ENCODE data around the gene CDC6. TPM values are rescaled to one million over a fixed set of nuclear protein-coding genes. Genes with fewer than 3 reads are reported as not detected.

CDC6 gene
- total RNA-seq, 1 donor from 2014 or later = 18.2 TPM

DNA sequence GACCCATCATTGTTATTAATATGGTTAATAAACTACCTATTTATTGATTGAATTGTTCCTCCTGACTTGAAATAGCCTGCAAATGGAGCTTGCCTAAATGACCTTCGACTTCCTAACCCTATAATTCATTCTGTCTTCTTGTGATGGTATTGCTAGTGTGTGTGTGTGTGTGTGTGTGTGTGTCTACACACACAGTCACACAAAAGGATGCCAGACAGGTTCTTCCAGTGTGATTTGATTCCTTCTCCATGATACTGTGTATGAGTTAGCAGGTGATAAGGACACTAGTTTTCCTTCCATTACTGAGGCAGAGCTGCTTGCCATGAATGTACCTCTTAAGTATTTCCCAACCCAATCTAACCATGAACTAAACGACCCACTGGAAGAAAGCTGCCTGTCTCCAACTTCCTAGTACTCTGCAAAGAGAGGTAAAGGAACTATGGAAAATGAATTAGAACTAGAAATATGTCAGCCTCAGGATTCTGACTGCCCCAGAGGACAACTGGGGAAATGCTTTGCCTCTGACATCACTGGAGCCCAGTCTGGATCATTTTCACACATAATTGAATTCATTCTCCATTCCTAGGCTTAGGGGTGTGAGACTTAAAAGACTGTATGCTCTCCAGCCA, 3.5 kb upstream of the CDC6 start:
- no peak for DNase-seq (ENCODE audit: low spot score)
- TF ChIP-seq, protein P1, sequence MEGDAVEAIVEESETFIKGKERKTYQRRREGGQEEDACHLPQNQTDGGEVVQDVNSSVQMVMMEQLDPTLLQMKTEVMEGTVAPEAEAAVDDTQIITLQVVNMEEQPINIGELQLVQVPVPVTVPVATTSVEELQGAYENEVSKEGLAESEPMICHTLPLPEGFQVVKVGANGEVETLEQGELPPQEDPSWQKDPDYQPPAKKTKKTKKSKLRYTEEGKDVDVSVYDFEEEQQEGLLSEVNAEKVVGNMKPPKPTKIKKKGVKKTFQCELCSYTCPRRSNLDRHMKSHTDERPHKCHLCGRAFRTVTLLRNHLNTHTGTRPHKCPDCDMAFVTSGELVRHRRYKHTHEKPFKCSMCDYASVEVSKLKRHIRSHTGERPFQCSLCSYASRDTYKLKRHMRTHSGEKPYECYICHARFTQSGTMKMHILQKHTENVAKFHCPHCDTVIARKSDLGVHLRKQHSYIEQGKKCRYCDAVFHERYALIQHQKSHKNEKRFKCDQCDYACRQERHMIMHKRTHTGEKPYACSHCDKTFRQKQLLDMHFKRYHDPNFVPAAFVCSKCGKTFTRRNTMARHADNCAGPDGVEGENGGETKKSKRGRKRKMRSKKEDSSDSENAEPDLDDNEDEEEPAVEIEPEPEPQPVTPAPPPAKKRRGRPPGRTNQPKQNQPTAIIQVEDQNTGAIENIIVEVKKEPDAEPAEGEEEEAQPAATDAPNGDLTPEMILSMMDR (IDR thresholded peaks at IDR 0.05; ENCODE audit: unreplicated experiment) = no peak
- Mint-ChIP-seq H3K9me3 (ENCODE audit: unreplicated experiment) (no peaks in the 10 kb centered on the region), H3K36me3 (ENCODE audit: low read depth, unreplicated experiment) (peaks cover 14% of the 10 kb centered on the region), H3K4me1 (ENCODE audit: unreplicated experiment) (peaks cover 6% of the 10 kb centered on the region), H3K27ac (ENCODE audit: unreplicated experiment) (peak overlapping the region; percentile 5), H3K27me3 (ENCODE audit: unreplicated experiment) (peaks cover 8% of the 10 kb centered on the region), H3K4me3 (ENCODE audit: unreplicated experiment) (no peak overlapping the region)

DNA sequence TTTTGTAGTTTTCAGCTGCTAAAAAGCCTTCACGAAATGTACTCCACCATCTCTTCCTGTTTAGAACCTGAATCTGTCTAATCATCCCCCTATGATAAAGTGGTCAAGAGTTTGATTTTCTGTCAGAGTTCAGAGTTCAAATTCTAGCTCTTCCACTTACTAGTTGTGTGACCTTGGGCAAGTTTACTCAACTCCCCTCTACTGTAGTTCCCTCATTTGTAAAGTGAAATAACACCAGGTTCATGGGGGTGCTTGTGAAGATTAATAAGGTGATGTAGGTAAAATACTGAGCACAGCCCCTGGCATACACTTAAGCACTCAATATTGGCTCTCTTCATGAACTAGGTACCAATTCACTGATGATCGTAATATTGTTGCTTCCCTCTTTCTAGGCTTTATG, 1.2 kb upstream of the CDC6 start:
- TF ChIP-seq, protein P1 (IDR thresholded peaks at IDR 0.05; ENCODE audit: unreplicated experiment) = no peak
- peaks cover 6% of the 10 kb centered on the region for H3K4me1 Mint-ChIP-seq (ENCODE audit: unreplicated experiment)
- H3K4me3 Mint-ChIP-seq (ENCODE audit: unreplicated experiment) = no peak overlapping the region
- DNase-seq (ENCODE audit: low spot score) = no peak
- H3K36me3 Mint-ChIP-seq (ENCODE audit: low read depth, unreplicated experiment) = peaks cover 3% of the 10 kb centered on the region
- no peak overlapping the region for H3K27ac Mint-ChIP-seq (ENCODE audit: unreplicated experiment)
- H3K27me3 Mint-ChIP-seq (ENCODE audit: unreplicated experiment) = peaks cover 7% of the 10 kb centered on the region
- no peaks in the 10 kb centered on the region for H3K9me3 Mint-ChIP-seq (ENCODE audit: unreplicated experiment)

DNA sequence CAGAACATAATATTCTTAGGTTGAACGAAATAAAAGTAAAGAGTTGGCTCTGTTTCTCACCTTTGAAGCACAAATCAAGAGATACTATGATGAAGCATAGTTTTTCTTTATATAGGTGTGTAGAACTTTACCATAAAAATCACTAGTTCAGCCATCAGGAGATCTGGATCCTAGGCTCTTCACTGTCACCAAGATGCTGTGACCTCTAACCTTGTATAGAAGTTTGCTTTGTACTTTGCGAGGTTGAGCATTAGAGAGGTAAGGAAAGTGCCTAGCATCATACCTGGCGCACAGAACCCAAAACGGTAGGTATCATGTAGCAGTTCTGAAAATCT, 553 bp upstream of the CDC6 start:
- peak overlapping the region; percentile 82 for H3K27ac Mint-ChIP-seq (ENCODE audit: unreplicated experiment)
- peaks cover 6% of the 10 kb centered on the region for H3K4me1 Mint-ChIP-seq (ENCODE audit: unreplicated experiment)
- peak overlapping the region; percentile 95 for H3K4me3 Mint-ChIP-seq (ENCODE audit: unreplicated experiment)
- H3K36me3 Mint-ChIP-seq (ENCODE audit: low read depth, unreplicated experiment) = peaks cover 3% of the 10 kb centered on the region
- H3K27me3 Mint-ChIP-seq (ENCODE audit: unreplicated experiment) = peaks cover 7% of the 10 kb centered on the region
- DNase-seq (ENCODE audit: low spot score) = no peak
- TF ChIP-seq, protein P1 (IDR thresholded peaks at IDR 0.05; ENCODE audit: unreplicated experiment) = no peak
- no peaks in the 10 kb centered on the region for H3K9me3 Mint-ChIP-seq (ENCODE audit: unreplicated experiment)

DNA sequence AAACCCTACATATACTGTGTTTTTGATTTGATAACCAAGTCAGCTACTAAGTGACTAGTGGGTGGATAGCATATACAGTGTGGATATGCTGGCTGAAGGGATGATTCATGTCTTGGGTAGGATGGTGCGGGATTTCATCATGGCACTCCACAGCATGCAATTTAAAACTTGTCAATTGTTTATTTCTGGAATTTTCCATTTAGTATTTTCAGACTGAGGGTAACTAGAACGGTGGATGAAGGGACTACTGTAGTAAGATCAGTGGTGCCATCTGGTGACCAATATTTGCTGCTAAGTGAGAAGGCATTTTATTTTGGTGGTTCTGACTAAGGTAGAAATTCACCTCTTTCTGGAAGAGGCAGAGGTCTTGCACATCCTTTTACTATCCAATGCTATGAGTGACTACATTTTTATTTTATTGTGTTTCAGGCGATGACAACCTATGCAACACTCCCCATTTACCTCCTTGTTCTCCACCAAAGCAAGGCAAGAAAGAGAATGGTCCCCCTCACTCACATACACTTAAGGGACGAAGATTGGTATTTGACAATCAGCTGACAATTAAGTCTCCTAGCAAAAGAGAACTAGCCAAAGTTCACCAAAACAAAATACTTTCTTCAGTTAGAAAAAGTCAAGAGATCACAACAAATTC, 3.1 kb downstream of the CDC6 start:
- Mint-ChIP-seq H3K9me3 (ENCODE audit: unreplicated experiment) (no peaks in the 10 kb centered on the region), H3K36me3 (ENCODE audit: low read depth, unreplicated experiment) (peaks cover 3% of the 10 kb centered on the region), H3K27me3 (ENCODE audit: unreplicated experiment) (peaks cover 7% of the 10 kb centered on the region), H3K4me3 (ENCODE audit: unreplicated experiment) (no peak overlapping the region), H3K4me1 (ENCODE audit: unreplicated experiment) (peaks cover 10% of the 10 kb centered on the region), H3K27ac (ENCODE audit: unreplicated experiment) (no peak overlapping the region)
- DNase-seq (ENCODE audit: low spot score) = peak; percentile 48
- TF ChIP-seq, protein P1 (IDR thresholded peaks at IDR 0.05; ENCODE audit: unreplicated experiment) = peak; percentile 31

DNA sequence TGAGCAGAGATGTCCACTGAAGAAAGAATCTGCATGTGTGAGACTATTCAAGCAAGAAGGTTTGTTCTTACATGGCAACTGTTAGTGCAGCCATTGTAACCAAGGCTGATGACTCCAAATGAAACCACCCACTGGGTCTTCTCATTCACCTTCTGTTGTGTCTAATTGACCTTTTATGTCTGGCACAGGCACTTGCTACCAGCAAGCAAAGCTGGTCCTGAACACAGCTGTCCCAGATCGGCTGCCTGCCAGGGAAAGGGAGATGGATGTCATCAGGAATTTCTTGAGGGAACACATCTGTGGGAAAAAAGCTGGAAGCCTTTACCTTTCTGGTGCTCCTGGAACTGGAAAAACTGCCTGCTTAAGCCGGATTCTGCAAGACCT, 3.6 kb downstream of the CDC6 start:
- no peak for DNase-seq (ENCODE audit: low spot score)
- peaks cover 6% of the 10 kb centered on the region for H3K36me3 Mint-ChIP-seq (ENCODE audit: low read depth, unreplicated experiment)
- no peaks in the 10 kb centered on the region for H3K9me3 Mint-ChIP-seq (ENCODE audit: unreplicated experiment)
- H3K4me1 Mint-ChIP-seq (ENCODE audit: unreplicated experiment) = peaks cover 10% of the 10 kb centered on the region
- TF ChIP-seq, protein P1 (IDR thresholded peaks at IDR 0.05; ENCODE audit: unreplicated experiment) = no peak
- H3K27ac Mint-ChIP-seq (ENCODE audit: unreplicated experiment) = no peak overlapping the region
- peaks cover 7% of the 10 kb centered on the region for H3K27me3 Mint-ChIP-seq (ENCODE audit: unreplicated experiment)
- no peak overlapping the region for H3K4me3 Mint-ChIP-seq (ENCODE audit: unreplicated experiment)
